ENCODE results near the gene SLC2A10. TPM values are rescaled to one million over a fixed set of nuclear protein-coding genes. Genes with fewer than 3 reads are reported as not detected.

SLC2A10 gene
- total and polyA plus RNA-seq, 2 experiments from 2014 or later: 4.9 to 14.6 TPM

- Histone ChIP-seq H3K79me2 (replicated peaks; ENCODE audit: insufficient read depth) (no peaks in the 10 kb centered on the region), H3K4me2 (no peak overlapping the region), H3K9me2 (ENCODE audit: insufficient read depth) (0 out of 2 replicates have a peak, but pooled peaks cover 4% of the 10 kb centered on the region), H3K27ac (ENCODE audit: low read depth) (no peak overlapping the region), H3K4me1 (ENCODE audit: insufficient read depth) (no peaks in the 10 kb centered on the region), H4K20me1 (replicated peaks; ENCODE audit: insufficient read depth) (no peaks in the 10 kb centered on the region), H3K27me3 (ENCODE audit: insufficient read depth) (no peaks in the 10 kb centered on the region), H2AFZ (no peak overlapping the region), H3K4me3 (no peak overlapping the region), H3K36me3 (ENCODE audit: insufficient read depth) (no peaks in the 10 kb centered on the region), H3F3A (replicated peaks; ENCODE audit: low read depth) (no peaks in the 10 kb centered on the region)
- peaks cover 5% of the 10 kb centered on the region; the same call in 2 of the 3 replicates for H3K4me1 Mint-ChIP-seq
- H3K27me3 Mint-ChIP-seq (ENCODE audit: insufficient read depth, low read depth, poor library complexity): peaks cover 2% of the 10 kb centered on the region
- H3K9me3 Mint-ChIP-seq: peaks cover 9% of the 10 kb centered on the region
- H3K27ac Mint-ChIP-seq: no peak overlapping the region
- H3K4me3 Mint-ChIP-seq: no peak overlapping the region
- DNase-seq (ENCODE audit: low spot score) (no peak), ATAC-seq (no peak)
- TF ChIP-seq NANOG (IDR thresholded peaks at IDR 0.05; ENCODE audit: borderline replicate concordance): no peak
- no peak for TF ChIP-seq STAT1 (IDR thresholded peaks at IDR 0.05; ENCODE audit: unreplicated experiment)
- H3K36me3 Mint-ChIP-seq (ENCODE audit: low read depth): peaks cover 21% of the 10 kb centered on the region
These were observed 43.1 kb upstream of the SLC2A10 start for GRCh38 chr20:46666306-46666705.

DNA sequence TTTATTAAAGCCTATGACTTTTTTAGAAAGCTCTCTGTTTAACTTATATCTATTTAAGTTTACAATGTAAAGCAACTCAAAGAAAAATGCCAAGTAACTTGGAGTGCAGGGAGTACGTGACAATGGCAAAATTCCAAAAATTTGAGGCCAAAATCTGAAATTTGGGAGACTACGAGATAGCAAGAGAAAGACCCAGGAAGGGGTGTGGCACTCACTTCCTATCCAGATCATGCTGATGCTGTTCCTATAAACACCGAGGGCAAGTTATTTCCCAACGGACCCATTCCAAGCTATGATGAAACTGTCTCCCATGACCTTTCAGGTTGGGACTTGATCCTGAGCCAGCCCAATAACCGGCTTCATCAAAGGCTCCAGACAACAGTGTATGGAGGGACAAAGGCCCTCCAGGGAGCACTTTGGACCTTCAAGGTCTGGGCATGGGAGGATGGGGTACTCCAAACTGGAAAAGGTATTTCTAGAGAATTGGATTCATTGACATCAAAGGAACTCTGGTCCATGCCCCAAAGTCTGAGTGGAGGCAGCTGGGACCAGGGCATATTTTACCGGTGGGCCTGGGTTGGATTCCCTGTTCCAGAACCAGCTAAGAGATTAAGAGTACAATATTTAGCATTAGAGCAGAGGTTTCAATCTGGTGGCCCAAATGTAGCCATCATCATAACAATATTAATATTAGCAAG lies 42.5 kb upstream of the SLC2A10 start:
- Mint-ChIP-seq H3K4me3 (no peak overlapping the region), H3K4me1 (peaks cover 1% of the 10 kb centered on the region; the same call in 1 of the 3 replicates), H3K27ac (no peak overlapping the region), H3K9me3 (peaks cover 10% of the 10 kb centered on the region), H3K27me3 (ENCODE audit: insufficient read depth, low read depth, poor library complexity) (no peaks in the 10 kb centered on the region), H3K36me3 (ENCODE audit: low read depth) (peaks cover 27% of the 10 kb centered on the region)
- DNase-seq (ENCODE audit: low spot score) (no peak), ATAC-seq (no peak)
- H3K4me2 ChIP-seq: no peak overlapping the region
- no peak overlapping the region for H3K4me3 ChIP-seq
- no peak overlapping the region for H3K27ac ChIP-seq (ENCODE audit: low read depth)
- no peaks in the 10 kb centered on the region for H3K36me3 ChIP-seq (ENCODE audit: insufficient read depth)
- H3K9me2 ChIP-seq (ENCODE audit: insufficient read depth): 0 out of 2 replicates have a peak, but pooled peaks cover 4% of the 10 kb centered on the region
- no peaks in the 10 kb centered on the region for H3K27me3 ChIP-seq (ENCODE audit: insufficient read depth)
- H4K20me1 ChIP-seq (replicated peaks; ENCODE audit: insufficient read depth): no peaks in the 10 kb centered on the region
- no peaks in the 10 kb centered on the region for H3K79me2 ChIP-seq (replicated peaks; ENCODE audit: insufficient read depth)
- H2AFZ ChIP-seq: no peak overlapping the region
- H3K4me1 ChIP-seq (ENCODE audit: insufficient read depth): no peaks in the 10 kb centered on the region
- H3F3A ChIP-seq (replicated peaks; ENCODE audit: low read depth): no peaks in the 10 kb centered on the region
- TF ChIP-seq, protein P1, sequence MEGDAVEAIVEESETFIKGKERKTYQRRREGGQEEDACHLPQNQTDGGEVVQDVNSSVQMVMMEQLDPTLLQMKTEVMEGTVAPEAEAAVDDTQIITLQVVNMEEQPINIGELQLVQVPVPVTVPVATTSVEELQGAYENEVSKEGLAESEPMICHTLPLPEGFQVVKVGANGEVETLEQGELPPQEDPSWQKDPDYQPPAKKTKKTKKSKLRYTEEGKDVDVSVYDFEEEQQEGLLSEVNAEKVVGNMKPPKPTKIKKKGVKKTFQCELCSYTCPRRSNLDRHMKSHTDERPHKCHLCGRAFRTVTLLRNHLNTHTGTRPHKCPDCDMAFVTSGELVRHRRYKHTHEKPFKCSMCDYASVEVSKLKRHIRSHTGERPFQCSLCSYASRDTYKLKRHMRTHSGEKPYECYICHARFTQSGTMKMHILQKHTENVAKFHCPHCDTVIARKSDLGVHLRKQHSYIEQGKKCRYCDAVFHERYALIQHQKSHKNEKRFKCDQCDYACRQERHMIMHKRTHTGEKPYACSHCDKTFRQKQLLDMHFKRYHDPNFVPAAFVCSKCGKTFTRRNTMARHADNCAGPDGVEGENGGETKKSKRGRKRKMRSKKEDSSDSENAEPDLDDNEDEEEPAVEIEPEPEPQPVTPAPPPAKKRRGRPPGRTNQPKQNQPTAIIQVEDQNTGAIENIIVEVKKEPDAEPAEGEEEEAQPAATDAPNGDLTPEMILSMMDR (conservative IDR thresholded peaks at IDR 0.05; ENCODE audit: low read depth in 2 of 2): no peak
- TF ChIP-seq ETS1 (IDR thresholded peaks at IDR 0.05) (no peak), EZH2phosphoT487 (IDR thresholded peaks at IDR 0.05; ENCODE audit: unreplicated experiment) (no peak), EZH2 (IDR thresholded peaks at IDR 0.05; ENCODE audit: low read depth, unreplicated experiment) (no peak), POLR2AphosphoS5 (IDR thresholded peaks at IDR 0.05; ENCODE audit: low read depth) (no peak)
- TF ChIP-seq, protein P2, sequence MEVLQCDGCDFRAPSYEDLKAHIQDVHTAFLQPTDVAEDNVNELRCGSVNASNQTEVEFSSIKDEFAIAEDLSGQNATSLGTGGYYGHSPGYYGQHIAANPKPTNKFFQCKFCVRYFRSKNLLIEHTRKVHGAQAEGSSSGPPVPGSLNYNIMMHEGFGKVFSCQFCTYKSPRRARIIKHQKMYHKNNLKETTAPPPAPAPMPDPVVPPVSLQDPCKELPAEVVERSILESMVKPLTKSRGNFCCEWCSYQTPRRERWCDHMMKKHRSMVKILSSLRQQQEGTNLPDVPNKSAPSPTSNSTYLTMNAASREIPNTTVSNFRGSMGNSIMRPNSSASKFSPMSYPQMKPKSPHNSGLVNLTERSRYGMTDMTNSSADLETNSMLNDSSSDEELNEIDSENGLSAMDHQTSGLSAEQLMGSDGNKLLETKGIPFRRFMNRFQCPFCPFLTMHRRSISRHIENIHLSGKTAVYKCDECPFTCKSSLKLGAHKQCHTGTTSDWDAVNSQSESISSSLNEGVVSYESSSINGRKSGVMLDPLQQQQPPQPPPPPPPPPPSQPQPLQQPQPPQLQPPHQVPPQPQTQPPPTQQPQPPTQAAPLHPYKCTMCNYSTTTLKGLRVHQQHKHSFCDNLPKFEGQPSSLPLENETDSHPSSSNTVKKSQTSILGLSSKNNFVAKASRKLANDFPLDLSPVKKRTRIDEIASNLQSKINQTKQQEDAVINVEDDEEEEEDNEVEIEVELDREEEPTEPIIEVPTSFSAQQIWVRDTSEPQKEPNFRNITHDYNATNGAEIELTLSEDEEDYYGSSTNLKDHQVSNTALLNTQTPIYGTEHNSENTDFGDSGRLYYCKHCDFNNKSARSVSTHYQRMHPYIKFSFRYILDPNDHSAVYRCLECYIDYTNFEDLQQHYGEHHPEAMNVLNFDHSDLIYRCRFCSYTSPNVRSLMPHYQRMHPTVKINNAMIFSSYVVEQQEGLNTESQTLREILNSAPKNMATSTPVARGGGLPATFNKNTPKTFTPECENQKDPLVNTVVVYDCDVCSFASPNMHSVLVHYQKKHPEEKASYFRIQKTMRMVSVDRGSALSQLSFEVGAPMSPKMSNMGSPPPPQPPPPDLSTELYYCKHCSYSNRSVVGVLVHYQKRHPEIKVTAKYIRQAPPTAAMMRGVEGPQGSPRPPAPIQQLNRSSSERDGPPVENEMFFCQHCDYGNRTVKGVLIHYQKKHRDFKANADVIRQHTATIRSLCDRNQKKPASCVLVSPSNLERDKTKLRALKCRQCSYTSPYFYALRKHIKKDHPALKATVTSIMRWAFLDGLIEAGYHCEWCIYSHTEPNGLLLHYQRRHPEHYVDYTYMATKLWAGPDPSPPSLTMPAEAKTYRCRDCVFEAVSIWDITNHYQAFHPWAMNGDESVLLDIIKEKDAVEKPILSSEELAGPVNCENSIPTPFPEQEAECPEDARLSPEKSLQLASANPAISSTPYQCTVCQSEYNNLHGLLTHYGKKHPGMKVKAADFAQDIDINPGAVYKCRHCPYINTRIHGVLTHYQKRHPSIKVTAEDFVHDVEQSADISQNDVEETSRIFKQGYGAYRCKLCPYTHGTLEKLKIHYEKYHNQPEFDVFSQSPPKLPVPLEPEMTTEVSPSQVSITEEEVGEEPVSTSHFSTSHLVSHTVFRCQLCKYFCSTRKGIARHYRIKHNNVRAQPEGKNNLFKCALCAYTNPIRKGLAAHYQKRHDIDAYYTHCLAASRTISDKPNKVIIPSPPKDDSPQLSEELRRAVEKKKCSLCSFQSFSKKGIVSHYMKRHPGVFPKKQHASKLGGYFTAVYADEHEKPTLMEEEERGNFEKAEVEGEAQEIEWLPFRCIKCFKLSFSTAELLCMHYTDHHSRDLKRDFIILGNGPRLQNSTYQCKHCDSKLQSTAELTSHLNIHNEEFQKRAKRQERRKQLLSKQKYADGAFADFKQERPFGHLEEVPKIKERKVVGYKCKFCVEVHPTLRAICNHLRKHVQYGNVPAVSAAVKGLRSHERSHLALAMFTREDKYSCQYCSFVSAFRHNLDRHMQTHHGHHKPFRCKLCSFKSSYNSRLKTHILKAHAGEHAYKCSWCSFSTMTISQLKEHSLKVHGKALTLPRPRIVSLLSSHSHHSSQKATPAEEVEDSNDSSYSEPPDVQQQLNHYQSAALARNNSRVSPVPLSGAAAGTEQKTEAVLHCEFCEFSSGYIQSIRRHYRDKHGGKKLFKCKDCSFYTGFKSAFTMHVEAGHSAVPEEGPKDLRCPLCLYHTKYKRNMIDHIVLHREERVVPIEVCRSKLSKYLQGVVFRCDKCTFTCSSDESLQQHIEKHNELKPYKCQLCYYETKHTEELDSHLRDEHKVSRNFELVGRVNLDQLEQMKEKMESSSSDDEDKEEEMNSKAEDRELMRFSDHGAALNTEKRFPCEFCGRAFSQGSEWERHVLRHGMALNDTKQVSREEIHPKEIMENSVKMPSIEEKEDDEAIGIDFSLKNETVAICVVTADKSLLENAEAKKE (CRISPR knock-in tag; IDR thresholded peaks at IDR 0.05): no peak

All from GM23338 (cell line).